Measurements from ENCODE around the gene PPOX.

Gene PPOX

DNA sequence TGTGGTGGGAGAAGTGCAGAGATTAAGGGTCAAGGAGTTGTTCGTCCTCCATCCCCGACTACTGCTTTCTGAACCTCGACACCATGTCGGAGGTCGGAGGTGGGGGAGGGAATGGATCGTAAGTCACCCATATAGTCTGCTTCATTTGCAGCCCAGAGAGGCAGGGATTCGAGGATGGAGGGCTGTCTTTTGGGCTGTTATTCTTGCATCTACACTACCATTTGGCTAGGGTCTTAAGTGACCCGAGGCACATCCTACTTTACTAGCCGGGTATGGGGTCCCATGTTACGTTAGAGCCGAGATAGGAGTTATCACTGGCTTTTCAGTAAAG is 6.3 kb upstream of the PPOX start:
- Histone ChIP-seq H3K36me3 (peaks cover 42 to 75% (median 66%) of the 10 kb centered on the region in 11 experiments), H3K9me3 (replicated peaks in 1 of 11) (no peaks in the 10 kb centered on the region), H3K4me2 (peak overlapping the region; percentile 80 to 97 (median 92)), H3K4me3 (peak overlapping the region; percentile 74 to 92 (median 81)), H4K20me1 (no peaks in the 10 kb centered on the region), H3K9ac (peak overlapping the region; percentile 85 to 97 (median 92)), H3K27me3 (no peaks in the 10 kb centered on the region), H3K4me1 (peaks cover 36 to 70% (median 50%) of the 10 kb centered on the region in 10 experiments), H3K27ac (peak overlapping the region; percentile 73 to 93 (median 87))
- TF ChIP-seq Cebpa-rat (IDR thresholded peaks at IDR 0.05), result no peak

GRCh38 chr1:161160671-161161145 is 5.5 kb upstream of the PPOX start:
- Histone ChIP-seq H4K20me1 (no peaks in the 10 kb centered on the region), H3K27me3 (no peaks in the 10 kb centered on the region), H3K36me3 (peaks cover 42 to 75% (median 67%) of the 10 kb centered on the region in 11 experiments), H3K9ac (peak overlapping the region; percentile 21 to 97 (median 91); a peak in 13 of 22 replicates), H3K4me2 (peak overlapping the region; percentile 80 to 97 (median 92)), H3K9me3 (replicated peaks in 1 of 11) (no peaks in the 10 kb centered on the region), H3K4me3 (peak overlapping the region in 5 of 10 experiments; percentile 74 to 91 (median 79); a peak in 10 of 20 replicates), H3K4me1 (peaks cover 36 to 70% (median 50%) of the 10 kb centered on the region in 10 experiments), H3K27ac (peak overlapping the region in 5 of 11 experiments; percentile 81 to 93 (median 87); a peak in 4 of 22 replicates)
- TF ChIP-seq Cebpa-rat (IDR thresholded peaks at IDR 0.05), result no peak

- no peaks in the 10 kb centered on the region for H3K27me3 ChIP-seq
- no peaks in the 10 kb centered on the region for H3K9me3 ChIP-seq (replicated peaks in 1 of 11)
- H3K27ac ChIP-seq, result no peak overlapping the region
- no peak overlapping the region for H3K4me3 ChIP-seq
- H3K9ac ChIP-seq, result 0 out of 22 replicates have a peak overlapping the region, but pooled peaks of 3 of the 11 experiments have one; percentile 9 to 93 (median 28)
- peak overlapping the region in 3 of 11 experiments; percentile 9 to 91 (median 10); a peak in 2 of 22 replicates for H3K4me2 ChIP-seq
- no peaks in the 10 kb centered on the region for H4K20me1 ChIP-seq
- peaks cover 36 to 68% (median 49%) of the 10 kb centered on the region in 10 experiments for H3K4me1 ChIP-seq
- TF ChIP-seq Cebpa-rat (IDR thresholded peaks at IDR 0.05), result no peak
- peaks cover 42 to 72% (median 64%) of the 10 kb centered on the region in 11 experiments for H3K36me3 ChIP-seq
Observed at GRCh38 chr1:161161652-161162051, 4.6 kb upstream of the PPOX start.

- H3K4me3 ChIP-seq, result no peak overlapping the region
- TF ChIP-seq Cebpa-rat (IDR thresholded peaks at IDR 0.05), result no peak
- no peaks in the 10 kb centered on the region for H4K20me1 ChIP-seq
- peak overlapping the region in 4 of 11 experiments; percentile 18 to 86 (median 30); a peak in 3 of 22 replicates for H3K9ac ChIP-seq
- H3K27ac ChIP-seq, result no peak overlapping the region; a peak in 1 of 22 replicates
- peak overlapping the region in 2 of 11 experiments; percentile 9 to 10; a peak in 1 of 22 replicates for H3K4me2 ChIP-seq
- peaks cover 38 to 68% (median 60%) of the 10 kb centered on the region in 11 experiments for H3K36me3 ChIP-seq
- peaks cover 40 to 72% (median 53%) of the 10 kb centered on the region in 10 experiments for H3K4me1 ChIP-seq
- no peaks in the 10 kb centered on the region for H3K9me3 ChIP-seq (replicated peaks in 1 of 11)
- H3K27me3 ChIP-seq, result no peaks in the 10 kb centered on the region
Observed at GRCh38 chr1:161162052-161162451, 4.2 kb upstream of the PPOX start.

DNA sequence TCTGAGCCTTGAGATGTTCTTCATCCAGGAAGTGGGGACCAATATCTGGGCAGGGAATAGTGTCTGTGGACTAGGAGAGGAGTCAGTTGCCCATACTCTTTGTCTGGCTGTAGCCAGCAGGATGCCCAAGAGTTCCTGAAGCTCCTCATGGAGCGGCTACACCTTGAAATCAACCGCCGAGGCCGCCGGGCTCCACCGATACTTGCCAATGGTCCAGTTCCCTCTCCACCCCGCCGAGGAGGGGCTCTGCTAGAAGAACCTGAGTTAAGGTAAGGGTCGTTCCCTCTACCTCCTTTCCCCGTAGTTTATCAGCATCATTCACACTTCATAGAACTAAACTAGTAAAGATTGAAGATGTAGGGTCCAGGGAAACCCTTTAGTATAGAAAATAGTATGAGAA is 3.4 kb upstream of the PPOX start:
- peak overlapping the region in 7 of 11 experiments; percentile 1 to 86 (median 20); a peak in 9 of 22 replicates for H3K9ac ChIP-seq
- H3K4me1 ChIP-seq, result peaks cover 48 to 80% (median 60%) of the 10 kb centered on the region in 10 experiments
- H3K36me3 ChIP-seq, result peaks cover 30 to 62% (median 52%) of the 10 kb centered on the region in 11 experiments
- H3K27me3 ChIP-seq, result no peaks in the 10 kb centered on the region
- H3K4me2 ChIP-seq, result peak overlapping the region in 1 of 11 experiments; percentile 7; a peak in 1 of 22 replicates
- no peaks in the 10 kb centered on the region for H4K20me1 ChIP-seq
- H3K27ac ChIP-seq, result no peak overlapping the region
- TF ChIP-seq Cebpa-rat (IDR thresholded peaks at IDR 0.05), result no peak
- H3K4me3 ChIP-seq, result no peak overlapping the region
- no peaks in the 10 kb centered on the region for H3K9me3 ChIP-seq (replicated peaks in 1 of 11)

DNA sequence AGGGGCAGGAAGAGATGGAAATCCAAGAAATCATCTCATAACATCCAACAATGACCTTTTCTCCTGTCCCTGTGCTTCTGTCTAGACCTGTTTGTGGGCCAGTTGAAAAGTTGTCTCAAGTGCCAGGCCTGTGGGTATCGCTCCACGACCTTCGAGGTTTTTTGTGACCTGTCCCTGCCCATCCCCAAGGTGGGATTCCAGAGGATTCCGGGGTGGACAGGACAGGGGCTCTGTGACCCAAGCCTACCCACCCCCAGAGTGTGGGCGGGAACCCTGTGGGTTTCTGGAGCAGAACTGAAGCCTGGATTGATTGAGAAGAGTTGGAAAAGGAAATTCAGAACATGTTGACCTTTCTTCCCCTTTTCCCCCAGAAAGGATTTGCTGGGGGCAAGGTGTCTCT is 2.4 kb upstream of the PPOX start:
- H3K27ac ChIP-seq, result peak overlapping the region in 1 of 11 experiments; percentile 1; a peak in 1 of 22 replicates

GRCh38 chr1:161164901-161165610 is 1.2 kb upstream of the PPOX start:
- Histone ChIP-seq H3K9ac (peak overlapping the region; percentile 74 to 91 (median 82)), H3K36me3 (peaks cover 23 to 70% (median 53%) of the 10 kb centered on the region in 11 experiments), H3K4me1 (peaks cover 37 to 69% (median 50%) of the 10 kb centered on the region in 10 experiments), H3K4me3 (peak overlapping the region; percentile 65 to 80 (median 75)), H3K4me2 (peak overlapping the region; percentile 76 to 99 (median 98)), H3K9me3 (replicated peaks in 1 of 11) (no peaks in the 10 kb centered on the region), H3K27me3 (no peaks in the 10 kb centered on the region), H3K27ac (peak overlapping the region; percentile 31 to 92 (median 68); a peak in 18 of 22 replicates), H4K20me1 (no peaks in the 10 kb centered on the region; a peak in 1 of 22 replicates)
- no peak for TF ChIP-seq Cebpa-rat (IDR thresholded peaks at IDR 0.05)

More for the DNA sequence above, 2.4 kb upstream of the PPOX start:
- Histone ChIP-seq H4K20me1 (no peaks in the 10 kb centered on the region; a peak in 1 of 22 replicates), H3K27me3 (no peaks in the 10 kb centered on the region), H3K36me3 (peaks cover 20 to 61% (median 43%) of the 10 kb centered on the region in 11 experiments), H3K4me3 (no peak overlapping the region), H3K4me2 (no peak overlapping the region; a peak in 1 of 22 replicates), H3K9me3 (replicated peaks in 1 of 11) (no peaks in the 10 kb centered on the region), H3K9ac (peak overlapping the region in 6 of 11 experiments; percentile 3 to 86 (median 42); a peak in 5 of 22 replicates), H3K4me1 (peaks cover 43 to 74% (median 56%) of the 10 kb centered on the region in 10 experiments)
- no peak for TF ChIP-seq Cebpa-rat (IDR thresholded peaks at IDR 0.05)

GRCh38 chr1:161166669-161167548 is 683 bp downstream of the PPOX start:
- Histone ChIP-seq H3K9me3 (replicated peaks in 1 of 11) (no peaks in the 10 kb centered on the region), H3K36me3 (peaks cover 36 to 72% (median 60%) of the 10 kb centered on the region in 11 experiments), H4K20me1 (peaks cover 0 to 6% (median 0%) of the 10 kb centered on the region in 11 experiments; a peak in 2 of 22 replicates), H3K4me2 (peak overlapping the region; percentile 94 to 100 (median 98)), H3K4me1 (peaks cover 25 to 53% (median 33%) of the 10 kb centered on the region in 10 experiments), H3K27me3 (no peaks in the 10 kb centered on the region), H3K9ac (peak overlapping the region; percentile 74 to 91 (median 82)), H3K27ac (peak overlapping the region; percentile 59 to 92 (median 69)), H3K4me3 (peak overlapping the region; percentile 65 to 80 (median 75))
- TF ChIP-seq Cebpa-rat (IDR thresholded peaks at IDR 0.05), result no peak
